NCI-H1436 treated with DMSO at 0.1 percent for 48 hours (cell line): ENCODE results near the gene SDHAF2.
"Not testable (repeated sequence)": the region's sequence is repeated elsewhere in the genome, so short reads cannot be mapped to it uniquely, and the experiment has no call there.

Source experiments
- DNase-seq: peaks from one replicate; lab custom pipeline; 2025; lab: John Stamatoyannopoulos, UW

The SDHAF2 gene

GRCh38 chr11:61425367-61426131 lies 4.4 kb upstream of the SDHAF2 start:
- DNase-seq: no peak

- no peak for DNase-seq
Measured at GRCh38 chr11:61429346-61429690, 606 bp upstream of the SDHAF2 start.

GRCh38 chr11:61430839-61431238 lies 915 bp downstream of the SDHAF2 start:
- not testable (repeated sequence) for DNase-seq

- DNase-seq: no peak
Measured at GRCh38 chr11:61437496-61437895, 7.6 kb downstream of the SDHAF2 start.

- DNase-seq: no peak
Measured at GRCh38 chr11:61439615-61440014, 9.7 kb downstream of the SDHAF2 start.

GRCh38 chr11:61442616-61443015 lies 12.7 kb downstream of the SDHAF2 start:
- no peak for DNase-seq

GRCh38 chr11:61445516-61445915 lies 15.6 kb downstream of the SDHAF2 start:
- DNase-seq: no peak

- DNase-seq: peak; percentile 29
Measured at GRCh38 chr11:61446211-61446651, 16.3 kb downstream of the SDHAF2 start.

GRCh38 chr11:61447601-61448551 lies 18.0 kb downstream of the SDHAF2 start:
- no peak for DNase-seq

- no peak for DNase-seq
Measured at GRCh38 chr11:61448552-61448927, 18.6 kb downstream of the SDHAF2 start.

- DNase-seq: no peak
Measured at GRCh38 chr11:61452825-61453224, 22.9 kb downstream of the SDHAF2 start.

GRCh38 chr11:61453695-61454094 lies 23.8 kb downstream of the SDHAF2 start:
- no peak for DNase-seq

GRCh38 chr11:61454520-61454919 lies 24.6 kb downstream of the SDHAF2 start:
- DNase-seq: no peak

- no peak for DNase-seq
Measured at GRCh38 chr11:61460474-61460881, 30.6 kb downstream of the SDHAF2 start.

- DNase-seq: no peak
Measured at GRCh38 chr11:61460986-61461385, 31.1 kb downstream of the SDHAF2 start.

- DNase-seq: not testable (repeated sequence)
Measured at GRCh38 chr11:61467602-61468001, 37.7 kb downstream of the SDHAF2 start.

GRCh38 chr11:61468002-61468401 lies 38.1 kb downstream of the SDHAF2 start:
- DNase-seq: no peak

- no peak for DNase-seq
Measured at GRCh38 chr11:61472282-61472681, 42.4 kb downstream of the SDHAF2 start.

GRCh38 chr11:61472868-61473267 lies 42.9 kb downstream of the SDHAF2 start:
- DNase-seq: no peak

GRCh38 chr11:61473370-61474012 lies 43.6 kb downstream of the SDHAF2 start:
- no peak for DNase-seq

GRCh38 chr11:61474013-61474643 lies 44.2 kb downstream of the SDHAF2 start:
- no peak for DNase-seq

GRCh38 chr11:61475433-61475832 lies 45.5 kb downstream of the SDHAF2 start:
- no peak for DNase-seq
